GM19025 (cell line): ENCODE data around the gene CHCHD4.
A peak's percentile ranks its signal among the peaks of the same experiment; 100 is the strongest.

Experiments
- ATAC-seq: cut with Tn5 transposase; IDR thresholded peaks from one replicate; pipeline ENCODE4 v1.9.1; 2021; ENCODE audit warnings: mild to moderate bottlenecking, low read depth, moderate library complexity; ENCODE audit not compliant: unreplicated experiment

CHCHD4 gene

DNA sequence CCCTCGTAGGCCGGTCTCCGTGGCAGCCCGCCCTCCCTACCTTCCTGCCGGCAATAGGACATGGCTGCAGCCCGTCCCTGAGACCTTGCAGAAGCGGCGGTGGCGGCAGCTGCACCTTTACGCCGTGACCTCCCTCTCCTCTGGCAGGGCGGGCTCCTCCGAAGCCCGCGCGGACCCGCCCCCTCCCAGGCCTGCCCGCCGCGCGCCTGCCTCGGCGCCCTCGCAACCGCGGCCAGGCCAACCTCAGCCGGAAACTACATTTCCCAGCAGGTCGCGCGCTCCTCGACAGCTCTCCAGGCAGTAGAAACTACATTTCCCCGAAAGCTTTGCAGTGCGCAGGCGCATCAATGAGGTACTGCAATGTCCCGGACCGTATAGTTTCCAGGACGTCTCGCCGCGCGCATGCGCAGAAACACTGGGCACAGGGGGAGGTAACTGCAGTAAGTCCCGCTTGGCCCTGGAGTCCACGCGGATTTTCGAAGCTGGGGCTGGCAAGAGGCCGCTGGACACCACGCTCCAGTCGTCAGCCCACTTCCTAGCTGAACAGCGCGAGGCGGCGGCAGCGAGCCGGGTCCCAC lies at the start of gene CHCHD4, which contains the start of gene TMEM43:
CHCHD4 (minus strand) TSS at position 256 of the 578 bp plus-strand sequence; CDS start at position 62, 194 bp downstream.
TMEM43 (plus strand) TSS at position 438 of the 578 bp plus-strand sequence. CDS start 142 bp downstream, outside the sequence.
- peak; percentile 86 for ATAC-seq

DNA sequence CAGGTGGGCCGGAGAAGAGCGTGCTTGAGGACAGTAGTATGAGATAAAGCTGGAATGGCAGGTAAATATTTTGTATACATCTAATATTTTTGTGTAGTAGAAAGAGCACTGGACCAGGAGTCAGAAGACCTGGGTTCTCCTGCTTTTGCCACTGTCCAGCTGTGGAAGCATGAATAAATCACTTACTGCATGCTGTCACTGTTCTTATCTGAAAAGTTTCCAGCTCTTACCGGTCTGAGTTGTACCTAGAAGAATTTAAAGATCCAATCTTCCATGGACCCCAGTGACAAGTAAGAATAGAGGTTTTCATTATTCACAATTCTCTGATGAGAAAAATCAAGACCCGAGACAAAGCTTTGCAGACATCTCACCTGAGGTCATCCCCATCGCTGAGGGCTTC lies 47.8 kb upstream of the CHCHD4 start:
- no peak for ATAC-seq

- ATAC-seq = no peak
Measured at GRCh38 chr3:14170531-14171159, 46.0 kb upstream of the CHCHD4 start.

- no peak for ATAC-seq
Measured at GRCh38 chr3:14169871-14170270, 45.2 kb upstream of the CHCHD4 start.

DNA sequence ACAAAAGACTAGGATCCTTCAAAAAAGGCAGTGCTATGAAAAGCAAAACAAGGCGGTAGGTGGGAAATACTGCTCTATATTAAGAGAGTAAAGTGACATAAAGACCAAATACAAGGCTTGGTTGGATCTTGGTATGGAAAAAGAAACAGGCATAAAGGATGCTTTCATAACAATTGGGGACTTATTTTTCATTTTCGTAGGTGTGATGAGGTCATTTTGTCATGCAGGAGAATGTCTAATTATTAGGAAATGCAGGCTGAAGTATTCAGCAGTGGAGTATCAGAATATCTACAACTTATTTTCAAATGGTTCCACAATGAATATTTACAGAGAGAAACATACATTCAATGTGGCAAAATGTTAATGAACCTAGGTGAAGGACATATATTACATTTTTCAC lies 44.8 kb upstream of the CHCHD4 start:
- no peak for ATAC-seq

DNA sequence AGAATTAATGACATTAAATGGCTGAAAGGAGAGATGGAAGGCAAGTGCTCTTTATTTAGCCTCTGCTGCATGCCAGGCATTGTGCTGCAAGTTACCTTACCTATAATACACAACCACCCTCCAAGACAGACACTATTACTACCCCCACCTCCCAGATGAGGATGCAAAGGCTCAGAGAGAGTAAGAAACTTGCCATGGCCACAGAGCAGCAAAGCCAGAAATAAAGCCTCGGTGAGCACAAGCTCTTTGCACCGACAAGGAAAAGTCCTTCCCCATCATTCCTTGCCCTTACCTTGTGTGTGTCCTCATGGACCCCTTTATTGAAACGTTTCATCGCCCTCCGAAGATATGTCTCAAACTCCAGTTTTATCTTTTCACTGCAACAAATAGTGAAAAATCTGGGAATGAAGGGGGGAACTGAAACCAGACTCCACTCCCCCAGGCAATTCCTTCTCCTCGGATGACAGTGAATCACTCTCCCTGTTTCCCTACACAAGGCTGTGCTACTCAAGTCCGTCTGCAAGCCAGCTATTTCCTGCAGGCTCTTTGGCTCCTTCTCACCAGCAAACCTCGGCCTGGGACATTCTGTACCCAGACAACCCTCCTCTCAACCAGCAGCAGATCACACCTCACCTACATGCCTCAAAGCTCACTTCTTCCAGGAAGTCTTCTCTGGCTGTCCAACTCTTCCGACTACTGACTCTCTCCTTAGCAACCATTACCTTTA lies 42.4 kb upstream of the CHCHD4 start:
- no peak for ATAC-seq

- ATAC-seq = no peak
Measured at GRCh38 chr3:14162178-14162577, 37.5 kb upstream of the CHCHD4 start.

DNA sequence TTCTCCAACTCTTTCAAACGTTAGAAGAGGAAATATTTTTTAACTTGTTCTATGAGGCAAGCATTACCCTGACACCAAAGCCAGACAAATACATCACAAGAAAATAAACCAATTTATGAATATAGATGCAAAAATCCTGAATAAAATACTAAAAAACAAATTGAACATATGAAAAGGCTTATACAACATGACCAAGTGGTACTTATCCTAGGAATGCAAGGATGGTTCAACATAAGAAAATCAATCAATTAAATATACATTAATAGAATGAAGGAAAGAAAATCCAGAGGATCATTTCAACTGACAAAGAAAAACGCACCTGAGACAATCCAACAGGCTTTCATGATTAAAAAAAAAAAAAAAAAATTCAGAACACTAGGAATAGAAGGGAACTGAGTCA lies 36.6 kb upstream of the CHCHD4 start:
- no peak for ATAC-seq

DNA sequence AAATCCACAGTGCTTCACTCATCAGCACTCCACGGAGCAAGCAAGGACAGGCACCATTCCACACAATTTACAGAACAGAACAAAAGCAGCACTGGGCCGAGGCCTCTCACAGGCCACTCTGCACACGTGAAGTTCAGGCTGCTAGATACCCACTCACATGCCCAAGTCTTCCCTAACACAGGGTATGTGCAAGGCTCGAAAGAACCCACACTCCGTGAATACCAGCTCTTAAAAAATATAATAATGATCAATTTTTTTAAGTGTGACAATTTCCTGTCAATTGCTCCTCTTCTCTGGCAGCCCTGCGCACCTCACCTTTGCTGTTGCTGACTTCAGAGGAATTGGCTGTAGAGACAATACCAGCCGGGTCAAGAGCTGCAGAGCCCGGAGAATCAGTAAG lies 34.8 kb upstream of the CHCHD4 start:
- ATAC-seq = no peak

GRCh38 chr3:14158370-14158769 lies 33.7 kb upstream of the CHCHD4 start:
- ATAC-seq = no peak

GRCh38 chr3:14157951-14158350 lies 33.3 kb upstream of the CHCHD4 start:
- ATAC-seq = no peak

GRCh38 chr3:14156843-14157561 lies 32.3 kb upstream of the CHCHD4 start:
- no peak for ATAC-seq

GRCh38 chr3:14156201-14156600 lies 31.5 kb upstream of the CHCHD4 start:
- ATAC-seq = no peak

GRCh38 chr3:14154895-14155440 lies 30.3 kb upstream of the CHCHD4 start:
- no peak for ATAC-seq

DNA sequence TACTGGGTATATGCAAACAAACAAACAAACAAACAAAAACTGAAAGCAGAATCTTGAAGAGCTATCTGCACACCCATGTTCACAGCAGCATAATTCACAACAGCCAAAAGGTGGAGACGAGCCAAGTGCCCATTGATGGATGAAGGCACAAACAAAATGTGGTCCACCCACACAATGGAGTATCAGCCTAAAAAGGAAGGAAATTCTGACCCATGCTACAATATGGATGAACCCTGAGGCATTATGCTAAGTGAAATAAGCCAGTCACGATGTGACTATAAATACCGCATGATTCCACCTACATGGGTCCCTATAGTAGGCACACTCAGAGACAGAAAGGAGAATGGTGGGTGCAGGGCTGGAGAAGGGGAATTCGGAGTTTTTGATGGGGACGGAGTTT lies 29.6 kb upstream of the CHCHD4 start:
- no peak for ATAC-seq

- ATAC-seq = no peak
Measured at GRCh38 chr3:14153663-14154062, 29.0 kb upstream of the CHCHD4 start.

DNA sequence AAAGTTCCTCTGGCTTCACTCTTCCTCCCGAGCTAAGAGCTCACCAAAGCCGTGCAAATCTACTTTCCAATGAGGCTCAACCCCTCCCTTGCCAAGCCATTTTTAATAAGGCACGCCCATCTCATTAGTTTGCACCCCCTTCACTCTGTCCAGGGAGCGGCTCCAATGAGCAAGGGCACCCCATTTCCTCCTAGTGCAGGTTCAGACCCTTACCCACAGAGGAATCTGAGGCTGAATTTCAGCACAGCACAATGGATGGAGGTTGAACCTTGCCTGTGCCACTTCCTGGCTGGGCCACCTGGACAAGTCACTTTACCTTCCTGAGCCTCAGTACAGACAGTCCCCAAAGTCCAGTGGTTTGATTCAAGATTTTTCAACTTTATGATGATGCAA lies 28.3 kb upstream of the CHCHD4 start:
- ATAC-seq = no peak

DNA sequence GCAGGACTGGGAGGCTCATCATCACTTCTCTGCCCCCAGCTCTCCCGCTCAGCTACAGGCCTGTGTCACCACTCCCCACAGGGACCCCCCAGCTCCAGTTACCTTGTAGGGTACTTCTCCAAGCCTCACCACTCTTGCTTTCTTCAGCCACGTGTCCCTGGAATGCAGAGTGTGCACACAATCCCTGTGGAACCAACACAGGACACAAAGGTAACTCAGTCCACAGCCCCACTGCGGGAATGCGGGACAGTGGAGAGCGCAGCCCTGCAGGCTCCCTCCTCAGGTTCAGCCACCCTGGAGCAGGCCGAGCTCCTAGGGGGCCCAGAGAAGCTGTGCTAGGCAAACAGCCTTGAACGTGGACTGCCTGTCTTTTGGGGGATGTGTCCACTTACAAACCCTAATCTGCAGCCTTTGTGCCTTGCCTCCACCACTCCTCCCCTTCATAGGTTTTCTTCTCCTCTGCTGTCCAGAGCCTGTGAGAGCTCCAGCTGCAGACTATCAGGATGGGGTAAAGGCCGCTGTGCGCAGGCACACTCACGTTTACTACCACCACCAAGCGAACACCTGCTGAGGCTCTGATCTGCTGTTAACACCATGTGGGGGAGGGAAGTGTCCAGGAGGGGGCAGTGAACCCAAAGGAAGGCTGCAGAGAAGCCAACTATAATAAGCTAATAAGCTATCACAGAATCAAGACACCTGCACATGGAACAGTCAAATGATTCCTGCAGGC lies 27.7 kb upstream of the CHCHD4 start:
- no peak for ATAC-seq

DNA sequence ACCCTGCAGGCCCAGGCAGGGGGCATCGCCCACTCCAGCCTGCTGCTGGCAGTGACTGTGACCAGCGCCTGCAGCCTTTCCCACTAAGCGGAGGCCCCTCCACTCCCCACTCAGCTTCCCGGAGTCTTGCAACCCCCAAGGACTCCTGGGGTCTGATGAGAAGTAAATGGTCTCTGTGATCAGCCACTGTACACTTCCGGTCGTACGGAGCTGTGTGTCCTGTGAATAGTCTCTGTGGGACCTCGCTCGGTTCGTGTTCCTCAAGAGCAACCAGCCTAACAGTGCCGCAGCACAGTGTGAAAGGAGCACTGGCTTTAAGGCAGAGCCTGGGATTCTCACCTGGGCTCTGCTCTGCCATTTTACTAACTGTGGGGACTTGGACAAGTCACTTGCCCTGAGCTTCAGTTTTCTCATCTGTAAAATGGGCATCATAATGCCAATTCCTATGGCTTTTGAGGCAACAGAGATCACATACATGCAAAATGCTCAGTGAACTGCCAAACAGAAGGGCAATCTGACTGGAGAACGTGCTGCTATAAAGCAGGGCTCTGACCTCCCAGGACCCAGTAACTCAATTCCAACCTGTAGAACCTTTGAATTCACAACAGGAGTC lies 26.9 kb upstream of the CHCHD4 start:
- no peak for ATAC-seq
